Measurements from ENCODE around the gene KCNQ1.
A peak's percentile ranks its signal among the peaks of the same experiment; 100 is the strongest.

KCNQ1 gene

GRCh38 chr11:2564588-2565425, 120.0 kb downstream of the KCNQ1 start:
- Histone ChIP-seq H3K27me3 (no peaks in the 10 kb centered on the region), H3K36me3 (no peaks in the 10 kb centered on the region), H3K9me3 (no peaks in the 10 kb centered on the region), H3K4me1 (no peaks in the 10 kb centered on the region), H3K4me3 (ENCODE audit: low read depth, low read length) (no peak overlapping the region)
- DNase-seq, result no peak
- no peak for TF ChIP-seq CTCF (IDR thresholded peaks at IDR 0.05; ENCODE audit: low read depth, low read length)

GRCh38 chr11:2565447-2566222, 120.8 kb downstream of the KCNQ1 start:
- Histone ChIP-seq H3K36me3 (no peaks in the 10 kb centered on the region), H3K27me3 (no peaks in the 10 kb centered on the region)

GRCh38 chr11:2566223-2567025, 121.6 kb downstream of the KCNQ1 start:
- Histone ChIP-seq H3K4me1 (no peaks in the 10 kb centered on the region), H3K9me3 (no peaks in the 10 kb centered on the region), H3K4me3 (ENCODE audit: low read depth, low read length) (no peak overlapping the region), H3K36me3 (no peaks in the 10 kb centered on the region), H3K27me3 (no peaks in the 10 kb centered on the region)
- DNase-seq, result peak; percentile 3
- no peak for TF ChIP-seq CTCF (IDR thresholded peaks at IDR 0.05; ENCODE audit: low read depth, low read length)

More at GRCh38 chr11:2565447-2566222, 120.8 kb downstream of the KCNQ1 start:
- TF ChIP-seq CTCF (IDR thresholded peaks at IDR 0.05; ENCODE audit: low read depth, low read length), result no peak
- DNase-seq, result peak; percentile 0
- Histone ChIP-seq H3K4me3 (ENCODE audit: low read depth, low read length) (no peak overlapping the region), H3K9me3 (no peaks in the 10 kb centered on the region), H3K4me1 (no peaks in the 10 kb centered on the region)

- H3K4me1 ChIP-seq, result no peaks in the 10 kb centered on the region
- no peak overlapping the region for H3K4me3 ChIP-seq (ENCODE audit: low read depth, low read length)
- peak; percentile 0 for DNase-seq
- TF ChIP-seq CTCF (IDR thresholded peaks at IDR 0.05; ENCODE audit: low read depth, low read length), result no peak
- H3K27me3 ChIP-seq, result no peaks in the 10 kb centered on the region
- no peaks in the 10 kb centered on the region for H3K36me3 ChIP-seq
- H3K9me3 ChIP-seq, result no peaks in the 10 kb centered on the region
Measured at GRCh38 chr11:2567026-2567671, 122.3 kb downstream of the KCNQ1 start.

- H3K4me1 ChIP-seq, result no peaks in the 10 kb centered on the region
- DNase-seq, result no peak
- no peaks in the 10 kb centered on the region for H3K36me3 ChIP-seq
- no peaks in the 10 kb centered on the region for H3K9me3 ChIP-seq
- H3K4me3 ChIP-seq (ENCODE audit: low read depth, low read length), result no peak overlapping the region
- no peak for TF ChIP-seq CTCF (IDR thresholded peaks at IDR 0.05; ENCODE audit: low read depth, low read length)
- no peaks in the 10 kb centered on the region for H3K27me3 ChIP-seq
Measured at GRCh38 chr11:2569321-2569721, 124.5 kb downstream of the KCNQ1 start.

All from BE2C (cell line).